H1 (cell line): Measurements from ENCODE around the gene PEAK1.

Experiments used
- ASH2L ChIP-seq: fragments of 200-600, 300-600 bp; sonication (generic); IDR thresholded peaks from one replicate; pipeline ENCODE4 v1.7.1; 2017; ENCODE audit warnings: low read length
- ATF3 ChIP-seq: IDR thresholded peaks from 2 replicates; pipeline ENCODE4 v1.6.1; 2011; ENCODE audit warnings: low read depth, mild to moderate bottlenecking, low read length; ENCODE audit not compliant: insufficient read depth
- BRCA1 ChIP-seq: IDR thresholded peaks from 2 replicates; pipeline ENCODE4 v1.6.1; 2012; ENCODE audit warnings: low read depth, low read length, improper control_type of control experiment
- CBX5 ChIP-seq: fragments of 300-800, 300-1000 bp; sonication (generic); IDR thresholded peaks from 2 replicates; pipeline ENCODE4 v1.7.1; 2016; ENCODE audit warnings: antibody characterized with exemption, low read length, low read depth
- CTCF ChIP-seq, 3 experiments: IDR thresholded peaks; 1 replicate in 2 of 3; 2 replicates in 1 of 3; pipeline versions ENCODE4 v1.5.1 to v1.6.1; 2011; ENCODE audit warnings: low read length in 3 of 3, mild to moderate bottlenecking in 3 of 3, inconsistent platforms in 2 of 3, low read depth in 1 of 3, moderate library complexity in 1 of 3; ENCODE audit not compliant: insufficient read depth in 1 of 3; ENCODE audit errors: control extremely low read depth in 1 of 3
- MAX ChIP-seq: IDR thresholded peaks from 2 replicates; pipeline ENCODE4 v1.6.1; 2012; ENCODE audit warnings: inconsistent platforms
- NRF1 ChIP-seq: IDR thresholded peaks from 2 replicates; pipeline ENCODE4 v1.6.1; 2011; ENCODE audit warnings: mild to moderate bottlenecking, low read depth, low read length, improper control_type of control experiment
- POLR2A ChIP-seq, 2 experiments: IDR thresholded peaks; 1 replicate in 1 of 2; 2 replicates in 1 of 2; pipeline ENCODE4 v1.6.1; 2011; ENCODE audit warnings: low read depth in 2 of 2, low read length in 2 of 2, mild to moderate bottlenecking in 2 of 2; ENCODE audit errors: control extremely low read depth in 1 of 2
- POLR2AphosphoS5 ChIP-seq: IDR thresholded peaks from 2 replicates; pipeline ENCODE4 v1.6.1; 2011; ENCODE audit warnings: low read depth, low read length
- SRF ChIP-seq: IDR thresholded peaks from 2 replicates; pipeline ENCODE4 v1.6.1; 2011; ENCODE audit warnings: mild to moderate bottlenecking, low read depth, low read length, moderate library complexity
- TEAD4 ChIP-seq: IDR thresholded peaks from 2 replicates; pipeline ENCODE4 v1.6.1; 2012; ENCODE audit warnings: low read depth, low read length, inconsistent platforms, mixed read lengths
- USF2 ChIP-seq: IDR thresholded peaks from 2 replicates; pipeline ENCODE4 v1.6.1; 2011; ENCODE audit warnings: low read length, improper control_type of control experiment

GRCh38 chr15:77180757-77181156, 239.1 kb downstream of the PEAK1 start:
- TF ChIP-seq MAX (no peak), TEAD4 (no peak), SRF (no peak), NRF1 (no peak), ATF3 (no peak), POLR2A (IDR thresholded peaks at IDR 0.05; ENCODE audit: control extremely low read depth in 1 of 2, low read depth in 2 of 2, low read length in 2 of 2) (no peak), POLR2AphosphoS5 (no peak), BRCA1 (no peak), CBX5 (no peak), CTCF (IDR thresholded peaks at IDR 0.05; ENCODE audit: control extremely low read depth in 1 of 3, insufficient read depth in 1 of 3, low read depth in 1 of 3, low read length in 3 of 3) (no peak), USF2 (no peak), ASH2L (no peak)
